GM21619 (cell line): ENCODE results near the gene CFAP74.
"Not testable (repeated sequence)": the region's sequence is repeated elsewhere in the genome, so short reads cannot be mapped to it uniquely, and the experiment has no call there.

Source experiments
- ATAC-seq: cut with Tn5 transposase; IDR thresholded peaks from one replicate; pipeline ENCODE4 v1.9.1; 2021; ENCODE audit not compliant: unreplicated experiment

Gene CFAP74

GRCh38 chr1:1954015-1954414, 49.6 kb downstream of the CFAP74 start:
- no peak for ATAC-seq

- ATAC-seq: no peak
Measured at GRCh38 chr1:1950940-1951339, 52.6 kb downstream of the CFAP74 start.

- ATAC-seq: no peak
Measured at GRCh38 chr1:1948783-1949182, 54.8 kb downstream of the CFAP74 start.

GRCh38 chr1:1947493-1947892, 56.1 kb downstream of the CFAP74 start:
- ATAC-seq: no peak

GRCh38 chr1:1946540-1946939, 57.0 kb downstream of the CFAP74 start:
- no peak for ATAC-seq

GRCh38 chr1:1945782-1946393, 57.7 kb downstream of the CFAP74 start:
- no peak for ATAC-seq

GRCh38 chr1:1943834-1944570, 59.6 kb downstream of the CFAP74 start:
- ATAC-seq: no peak

- ATAC-seq: no peak
Measured at GRCh38 chr1:1942753-1943656, 60.6 kb downstream of the CFAP74 start.

- no peak for ATAC-seq
Measured at GRCh38 chr1:1941868-1942752, 61.5 kb downstream of the CFAP74 start.

GRCh38 chr1:1941211-1941841, 62.3 kb downstream of the CFAP74 start:
- ATAC-seq: no peak

- no peak for ATAC-seq
Measured at GRCh38 chr1:1940123-1940425, 63.5 kb downstream of the CFAP74 start.

GRCh38 chr1:1939296-1940122, 64.1 kb downstream of the CFAP74 start:
- no peak for ATAC-seq

GRCh38 chr1:1938613-1939295, 64.8 kb downstream of the CFAP74 start:
- no peak for ATAC-seq

- no peak for ATAC-seq
Measured at GRCh38 chr1:1938276-1938573, 65.4 kb downstream of the CFAP74 start.

GRCh38 chr1:1937549-1938275, 65.9 kb downstream of the CFAP74 start:
- ATAC-seq: no peak

- no peak for ATAC-seq
Measured at GRCh38 chr1:1937061-1937460, 66.5 kb downstream of the CFAP74 start.

GRCh38 chr1:1934848-1935247, 68.7 kb downstream of the CFAP74 start:
- ATAC-seq: not testable (repeated sequence)
